OCI-LY1 (cell line): ENCODE results near the gene TTC38.

Experiments used
- H2AFZ ChIP-seq: fragments of 200-600 bp; sonication (generic), shearing (Covaris generic); 2 replicates; pipeline ENCODE4 v1.6.0; 2014; ENCODE audit warnings: antibody characterized with exemption, mild to moderate bottlenecking, low read length
- H3F3A ChIP-seq: fragments of 200-600 bp; sonication (generic), shearing (Covaris generic); 2 replicates; pipeline ENCODE4 v1.6.0; 2014; ENCODE audit warnings: mild to moderate bottlenecking, antibody characterized with exemption, low read length, moderate library complexity; ENCODE audit not compliant: insufficient read depth
- H3K27ac ChIP-seq: fragments of 200-600 bp; sonication (generic); 2 replicates; pipeline ENCODE4 v1.5.1; 2014; ENCODE audit warnings: low read length, mixed run types, mild to moderate bottlenecking, low read depth; ENCODE audit not compliant: poor library complexity, severe bottlenecking
- H3K27me3 ChIP-seq: fragments of 200-600 bp; sonication (generic); 2 replicates; pipeline ENCODE4 v1.6.0; 2014; ENCODE audit warnings: antibody characterized with exemption, mild to moderate bottlenecking, low read length, moderate library complexity; ENCODE audit not compliant: insufficient read depth
- H3K36me3 ChIP-seq: fragments of 200-600 bp; sonication (generic); 2 replicates; pipeline ENCODE4 v1.6.1; 2014; ENCODE audit warnings: mild to moderate bottlenecking, antibody characterized with exemption, low read length, moderate library complexity, mixed read lengths; ENCODE audit not compliant: insufficient read depth
- H3K4me1 ChIP-seq: fragments of 200-600 bp; sonication (generic); 2 replicates; pipeline ENCODE4 v1.5.1; 2014; ENCODE audit warnings: mild to moderate bottlenecking, low read length, moderate library complexity; ENCODE audit not compliant: insufficient read depth, severe bottlenecking
- H3K4me2 ChIP-seq: fragments of 200-600 bp; sonication (generic), shearing (Covaris generic); 2 replicates; pipeline ENCODE4 v1.6.1; 2014; ENCODE audit warnings: low read length
- H3K4me3 ChIP-seq: fragments of 200-600 bp; sonication (generic); 2 replicates; pipeline ENCODE4 v1.5.1; 2014; ENCODE audit warnings: low read length, low read depth, mild to moderate bottlenecking, mixed read lengths; ENCODE audit not compliant: poor library complexity, severe bottlenecking
- H3K79me2 ChIP-seq: fragments of 200-600 bp; shearing (Covaris generic); 2 replicates; pipeline ENCODE4 v1.6.1; 2016; ENCODE audit warnings: mixed run types, low read length, mixed read lengths; ENCODE audit not compliant: insufficient read depth
- H3K9ac ChIP-seq: fragments of 200-600 bp; sonication (generic), shearing (Covaris generic); 2 replicates; pipeline ENCODE4 v1.6.1; 2014; ENCODE audit warnings: mild to moderate bottlenecking, low read length, mixed read lengths
- H3K9me2 ChIP-seq: fragments of 200-600 bp; sonication (generic), shearing (Covaris generic); 2 replicates; pipeline ENCODE4 v1.6.1; 2014; ENCODE audit warnings: low read depth, mild to moderate bottlenecking, low read length, mixed read lengths
- H3K9me3 ChIP-seq: fragments of 200-600 bp; shearing (Covaris generic); 2 replicates; pipeline ENCODE4 v1.6.1; 2014; ENCODE audit warnings: low read length, mixed read lengths
- H4K20me1 ChIP-seq: fragments of 200-600 bp; sonication (generic), shearing (Covaris generic); 2 replicates; pipeline ENCODE4 v1.6.0; 2016; ENCODE audit warnings: mild to moderate bottlenecking, low read length; ENCODE audit not compliant: insufficient read depth
- CTCF ChIP-seq: fragments of 200-600 bp; sonication (generic), shearing (Covaris generic); IDR thresholded peaks from 2 replicates; pipeline ENCODE4 v1.5.1; 2017; ENCODE audit warnings: mild to moderate bottlenecking, antibody characterized with exemption, low read length, moderate library complexity, mixed read lengths
- EZH2 ChIP-seq: fragments of 200-600 bp; sonication (generic), shearing (Covaris generic); IDR thresholded peaks from 2 replicates; pipeline ENCODE4 v1.8.0; 2017; ENCODE audit warnings: borderline replicate concordance, mixed run types, mild to moderate bottlenecking, antibody characterized with exemption, low read length, moderate library complexity, mixed read lengths

Gene TTC38

GRCh38 chr22:46318576-46318975 lies 50.8 kb downstream of the TTC38 start:
- no peaks in the 10 kb centered on the region for H4K20me1 ChIP-seq
- H3K4me2 ChIP-seq, result no peak overlapping the region
- no peak overlapping the region for H3K9ac ChIP-seq
- H3K27ac ChIP-seq, result no peak overlapping the region
- no peak overlapping the region for H3K4me3 ChIP-seq
- H3K4me1 ChIP-seq, result no peaks in the 10 kb centered on the region
- H3K9me3 ChIP-seq, result no peaks in the 10 kb centered on the region
- TF ChIP-seq CTCF (no peak), EZH2 (no peak)
- no peaks in the 10 kb centered on the region for H3F3A ChIP-seq
- H3K36me3 ChIP-seq, result peaks cover 94% of the 10 kb centered on the region
- no peaks in the 10 kb centered on the region for H3K9me2 ChIP-seq
- H3K27me3 ChIP-seq, result no peaks in the 10 kb centered on the region
- no peaks in the 10 kb centered on the region for H3K79me2 ChIP-seq
- H2AFZ ChIP-seq, result no peak overlapping the region

- no peaks in the 10 kb centered on the region for H3K79me2 ChIP-seq
- peaks cover 94% of the 10 kb centered on the region for H3K36me3 ChIP-seq
- H3K4me1 ChIP-seq, result no peaks in the 10 kb centered on the region
- no peaks in the 10 kb centered on the region for H3K27me3 ChIP-seq
- H2AFZ ChIP-seq, result no peak overlapping the region
- H3K9me3 ChIP-seq, result no peaks in the 10 kb centered on the region
- no peak overlapping the region for H3K9ac ChIP-seq
- H3F3A ChIP-seq, result no peaks in the 10 kb centered on the region
- no peak overlapping the region for H3K27ac ChIP-seq
- no peak overlapping the region for H3K4me3 ChIP-seq
- no peaks in the 10 kb centered on the region for H3K9me2 ChIP-seq
- no peak overlapping the region for H3K4me2 ChIP-seq
- TF ChIP-seq EZH2 (no peak), CTCF (no peak)
- H4K20me1 ChIP-seq, result no peaks in the 10 kb centered on the region
Observed at GRCh38 chr22:46319319-46319718, 51.5 kb downstream of the TTC38 start.

- H3K9me2 ChIP-seq, result no peaks in the 10 kb centered on the region
- H4K20me1 ChIP-seq, result no peaks in the 10 kb centered on the region
- no peak overlapping the region for H3K4me3 ChIP-seq
- no peaks in the 10 kb centered on the region for H3K27me3 ChIP-seq
- H3K4me2 ChIP-seq, result no peak overlapping the region
- H3K36me3 ChIP-seq, result peaks cover 96% of the 10 kb centered on the region
- no peak for TF ChIP-seq CTCF
- TF ChIP-seq EZH2, result no peak
- H3K27ac ChIP-seq, result no peak overlapping the region
- no peaks in the 10 kb centered on the region for H3F3A ChIP-seq
- H3K79me2 ChIP-seq, result no peaks in the 10 kb centered on the region
- no peaks in the 10 kb centered on the region for H3K9me3 ChIP-seq
- no peaks in the 10 kb centered on the region for H3K4me1 ChIP-seq
- H3K9ac ChIP-seq, result no peak overlapping the region
- no peak overlapping the region for H2AFZ ChIP-seq
Observed at GRCh38 chr22:46320166-46320710, 52.4 kb downstream of the TTC38 start.
